ENCODE results near the gene NUTM1.

- TF ChIP-seq EP300 (IDR thresholded peaks at IDR 0.05), result no peak
- no peak for TF ChIP-seq CTCF (IDR thresholded peaks at IDR 0.05)
These were observed 16.3 kb downstream of the NUTM1 start for GRCh38 chr15:34359416-34359815.
